ENCODE results near the gene CDH13. TPM values are rescaled to one million over a fixed set of nuclear protein-coding genes. Genes with fewer than 3 reads are reported as not detected.

The CDH13 gene
- polyA plus RNA-seq, 3 donors = 8.2 to 11.2 (median 10.3) TPM

- DNase-seq = no peak
Observed at GRCh38 chr16:83404261-83404660, 777.5 kb downstream of the CDH13 start.

- no peak for DNase-seq
Observed at GRCh38 chr16:83407928-83408327, 781.2 kb downstream of the CDH13 start.

- no peak for DNase-seq
Observed at GRCh38 chr16:83409347-83409746, 782.6 kb downstream of the CDH13 start.

DNA sequence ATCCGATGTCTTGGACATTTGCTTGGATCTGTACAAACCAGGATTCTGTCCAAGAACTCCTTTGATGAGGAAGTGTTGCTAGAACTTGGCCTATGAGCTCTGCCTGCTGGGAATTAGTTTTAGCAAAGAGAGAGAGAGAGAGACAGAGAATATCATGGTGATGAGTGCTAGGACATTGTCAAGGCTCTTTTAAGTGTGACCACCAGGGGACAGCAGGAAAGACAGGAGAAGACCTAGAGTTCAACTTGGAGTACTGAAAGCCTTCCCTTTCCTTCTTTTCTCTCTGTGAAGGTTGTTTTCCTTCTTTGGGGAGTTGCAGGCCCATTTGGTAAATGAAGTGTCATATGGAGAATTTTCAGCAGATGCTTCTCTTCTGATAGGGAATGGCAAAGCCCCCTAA, 791.8 kb downstream of the CDH13 start:
- DNase-seq = no peak

- peak; percentile 65 for DNase-seq
Observed at GRCh38 chr16:83420206-83420760, 793.5 kb downstream of the CDH13 start.

DNA sequence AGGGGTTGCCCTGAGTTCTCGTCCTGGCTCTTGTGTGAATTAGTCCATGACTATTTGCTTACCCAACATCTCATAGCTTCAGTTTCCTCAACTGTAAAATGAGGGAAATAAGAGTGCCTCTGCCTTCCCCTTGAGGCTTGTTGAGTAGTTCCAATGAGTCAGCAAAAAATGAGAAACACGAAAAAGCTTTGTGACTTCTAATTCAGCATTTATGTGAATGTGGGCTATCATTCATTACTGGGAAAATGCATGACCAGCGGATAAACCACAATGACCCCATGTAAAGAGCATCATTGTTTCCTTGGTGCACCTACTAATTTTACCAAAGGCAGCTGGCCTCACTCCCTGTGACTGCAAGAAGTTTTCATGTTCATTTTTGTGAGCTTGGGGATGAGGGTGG, 806.4 kb downstream of the CDH13 start:
- DNase-seq = no peak

DNA sequence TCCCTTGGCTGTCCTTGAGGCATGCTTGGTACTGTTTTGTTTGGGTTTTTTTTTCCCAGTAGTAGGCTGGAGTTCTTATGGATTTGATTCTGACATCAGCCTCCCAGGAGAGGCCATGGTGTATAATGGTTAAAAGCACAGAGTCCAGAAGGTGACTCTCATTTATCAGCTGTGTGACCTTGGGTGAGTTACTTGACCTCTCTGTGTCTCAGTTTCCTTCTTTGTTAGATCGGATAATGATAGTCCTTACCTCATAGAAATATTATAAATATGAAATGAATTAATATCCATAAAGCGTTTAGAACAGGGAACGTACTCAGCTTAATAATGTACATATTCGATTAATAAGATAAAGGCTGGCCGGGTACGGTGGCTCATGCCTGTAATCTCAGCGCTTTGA, 810.3 kb downstream of the CDH13 start:
- DNase-seq = no peak

GRCh38 chr16:83438326-83438725, 811.6 kb downstream of the CDH13 start:
- no peak for DNase-seq

GRCh38 chr16:83439412-83439811, 812.6 kb downstream of the CDH13 start:
- no peak for DNase-seq

DNA sequence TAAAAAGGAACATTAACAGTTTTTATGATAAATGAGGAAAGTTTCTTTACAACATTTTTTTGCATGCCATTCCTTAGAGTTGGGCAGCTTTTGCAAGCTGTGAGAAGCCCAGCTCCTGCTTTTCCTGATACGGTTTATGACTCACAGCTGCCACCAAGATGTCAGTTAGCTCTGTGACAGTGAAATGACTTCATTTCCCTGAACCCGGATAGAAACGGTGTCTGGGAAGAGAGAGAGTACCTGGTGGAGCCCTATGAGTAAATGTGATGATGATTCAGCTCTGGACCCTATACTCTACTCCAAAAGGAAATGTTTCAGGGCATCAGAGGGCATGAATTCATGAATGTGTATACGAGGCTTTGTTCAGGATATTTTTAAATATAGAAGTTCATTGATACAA, 814.7 kb downstream of the CDH13 start:
- DNase-seq = no peak

- no peak for DNase-seq
Observed at GRCh38 chr16:83443972-83444371, 817.2 kb downstream of the CDH13 start.

DNA sequence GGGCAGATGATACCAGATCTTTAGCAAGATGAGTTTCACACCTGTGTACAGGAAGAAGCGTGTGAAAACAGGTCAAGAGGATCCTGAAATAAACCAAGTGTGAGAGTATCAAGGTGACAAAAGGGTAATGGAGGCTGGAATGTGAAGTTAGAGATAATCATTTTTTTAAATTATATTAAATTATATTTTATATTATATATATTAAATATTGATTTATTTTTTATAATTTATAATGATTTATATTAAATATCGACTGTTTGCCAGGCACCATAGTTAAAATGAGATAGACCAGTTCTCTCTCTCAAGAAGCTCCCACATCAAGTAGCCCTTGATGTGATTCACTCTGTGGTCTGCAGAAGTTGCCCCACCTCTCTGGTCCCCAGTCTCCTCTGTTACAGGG, 820.8 kb downstream of the CDH13 start:
- no peak for DNase-seq

- no peak for DNase-seq
Observed at GRCh38 chr16:83449861-83450260, 823.1 kb downstream of the CDH13 start.

- DNase-seq = no peak
Observed at GRCh38 chr16:83453977-83454376, 827.2 kb downstream of the CDH13 start.

GRCh38 chr16:83455716-83456115, 828.9 kb downstream of the CDH13 start:
- no peak for DNase-seq

GRCh38 chr16:83456934-83457333, 830.2 kb downstream of the CDH13 start:
- no peak for DNase-seq

DNA sequence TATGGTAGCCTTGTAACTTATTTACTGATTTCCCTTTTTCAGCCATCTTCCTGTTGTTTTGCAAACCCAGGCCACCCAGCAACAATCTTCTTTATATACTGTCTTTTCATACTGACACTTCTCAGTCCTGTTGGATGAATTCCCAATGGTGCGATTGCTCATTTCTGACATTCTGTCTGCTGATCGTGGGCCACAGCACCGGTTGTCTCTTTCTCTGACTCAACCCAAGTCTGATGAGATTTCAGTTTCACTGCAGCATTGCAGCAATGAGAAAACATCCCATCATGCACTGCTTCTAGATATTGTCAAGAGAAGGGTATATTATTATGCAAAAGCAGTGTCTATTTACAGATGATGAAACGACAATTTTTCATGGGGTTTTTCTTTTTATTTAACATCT, 831.8 kb downstream of the CDH13 start:
- no peak for DNase-seq

DNA sequence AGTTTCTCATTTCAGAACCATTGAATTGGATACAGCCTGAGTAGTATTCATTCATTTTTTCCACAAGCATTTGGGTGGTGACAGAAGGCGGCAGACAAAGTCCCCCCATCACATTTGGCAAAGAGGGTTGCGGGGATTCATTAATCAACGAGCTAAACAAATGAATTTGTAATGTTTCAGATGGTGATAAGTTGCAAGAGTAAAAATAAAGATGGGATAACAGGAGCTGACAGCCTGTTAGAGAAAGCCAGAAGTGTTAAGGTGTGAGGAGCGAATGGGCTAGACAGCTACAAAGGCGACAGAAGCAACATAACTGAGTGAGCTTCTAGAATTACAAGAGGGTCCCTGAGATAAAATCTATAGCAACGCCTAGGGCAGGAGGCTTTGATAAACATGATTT, 838.2 kb downstream of the CDH13 start:
- no peak for DNase-seq

DNA sequence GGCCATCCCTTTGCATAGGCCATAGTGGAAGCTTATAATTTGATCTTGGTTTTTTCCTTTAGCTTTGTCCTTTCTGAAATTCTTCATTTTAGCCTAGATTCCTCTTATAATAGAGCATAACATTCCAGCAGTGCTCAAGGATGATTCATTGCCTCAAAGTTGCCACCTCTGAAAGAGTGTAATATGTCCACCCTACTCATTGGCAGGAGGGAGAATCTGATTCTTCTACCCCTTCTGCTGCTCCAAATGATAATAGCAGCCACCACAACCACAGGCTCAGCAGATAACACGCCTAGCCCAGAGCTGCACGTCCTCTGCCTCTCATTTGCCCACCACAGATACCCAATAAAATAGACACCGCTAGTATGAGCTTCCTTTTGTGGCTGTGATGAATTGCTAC, 843.6 kb downstream of the CDH13 start:
- no peak for DNase-seq

DNA sequence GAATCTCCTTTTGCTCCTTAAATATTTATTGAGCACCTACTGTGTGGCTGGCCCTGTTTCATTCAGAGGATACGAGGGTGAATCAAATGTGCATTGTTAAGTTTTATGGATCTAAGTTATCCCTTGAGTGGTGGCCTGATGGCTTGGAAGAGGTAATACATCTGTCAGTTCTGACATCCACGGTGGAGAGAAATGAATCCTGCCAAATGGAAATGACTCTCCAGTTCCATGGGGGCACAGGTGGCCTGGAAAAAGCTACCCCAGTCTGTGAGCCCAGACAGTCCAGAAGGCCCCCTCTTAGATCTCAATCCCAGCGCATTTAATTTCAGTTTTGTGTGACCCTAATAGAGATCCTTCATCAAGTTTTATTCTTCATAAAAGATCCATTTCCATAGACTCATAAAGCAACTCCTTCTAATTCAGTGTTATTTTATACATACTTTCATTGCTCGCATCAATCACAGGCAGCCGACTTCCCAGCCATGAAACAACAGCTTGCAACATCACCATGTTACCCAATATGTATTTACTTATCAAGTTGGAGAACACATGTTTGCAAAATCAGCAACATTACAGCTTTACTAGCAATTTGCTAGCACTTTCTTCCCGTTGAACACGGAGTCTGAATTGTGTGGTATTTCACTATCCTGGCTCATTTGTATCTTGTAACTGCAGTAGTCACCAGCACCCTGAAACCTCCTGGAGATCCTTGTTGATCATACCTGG, 846.2 kb downstream of the CDH13 start:
- no peak for DNase-seq

- DNase-seq = no peak
Observed at GRCh38 chr16:83473926-83474650, 847.3 kb downstream of the CDH13 start.

DNA sequence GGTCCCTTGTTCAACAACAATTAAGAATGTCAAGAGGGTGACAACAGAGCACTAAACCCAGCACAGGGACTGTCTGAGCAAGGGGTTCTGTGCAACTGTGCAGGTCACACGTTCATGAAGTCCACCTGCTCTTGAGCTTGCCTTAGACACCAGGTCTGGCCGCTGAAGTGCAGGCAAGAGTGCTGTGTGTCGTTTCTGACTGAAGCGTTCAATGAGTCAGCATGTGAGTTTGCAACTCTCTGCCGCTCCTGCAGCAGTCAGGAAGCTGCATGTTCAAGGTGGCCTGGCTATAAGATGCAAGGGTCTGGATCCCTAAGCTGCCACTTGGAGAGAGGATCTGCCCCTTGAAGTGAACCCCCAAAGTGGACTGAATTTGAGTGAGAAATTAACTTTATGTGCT, 848.3 kb downstream of the CDH13 start:
- no peak for DNase-seq

- DNase-seq = no peak
Observed at GRCh38 chr16:83481589-83481988, 854.8 kb downstream of the CDH13 start.
